Activated T-cell treated with anti-CD3 and anti-CD28 coated beads for 1 hour (primary cell): ENCODE data around the gene RALY.
"Not testable (repeated sequence)": the region's sequence is repeated elsewhere in the genome, so short reads cannot be mapped to it uniquely, and the experiment has no call there.

Experiments
- DNase-seq: peaks from one replicate; pipeline ENCODE4 v3.0.0-alpha.2; 2020; ENCODE audit warnings: low read depth

The RALY gene

GRCh38 chr20:34105978-34106675 is 112.4 kb downstream of the RALY start:
- DNase-seq, result no peak

- DNase-seq, result no peak
Observed at GRCh38 chr20:34108616-34109174, 115.0 kb downstream of the RALY start.

GRCh38 chr20:34109442-34109841 is 115.7 kb downstream of the RALY start:
- DNase-seq, result no peak

- no peak for DNase-seq
Observed at GRCh38 chr20:34110025-34110744, 116.5 kb downstream of the RALY start.

- DNase-seq, result peak; percentile 4
Observed at GRCh38 chr20:34110745-34111641, 117.3 kb downstream of the RALY start.

GRCh38 chr20:34111702-34112599 is 118.2 kb downstream of the RALY start, which contains the start of gene EIF2S2:
TSS of gene EIF2S2 (minus strand) at chr20:34112243. CDS start at chr20:34112110, 133 bp downstream.
- peak; percentile 91 for DNase-seq

- DNase-seq, result no peak
Observed at GRCh38 chr20:34112600-34113101, 118.9 kb downstream of the RALY start.

GRCh38 chr20:34114809-34115208 is 121.1 kb downstream of the RALY start:
- DNase-seq, result no peak

GRCh38 chr20:34115232-34115631 is 121.5 kb downstream of the RALY start:
- no peak for DNase-seq

GRCh38 chr20:34120213-34120612 is 126.5 kb downstream of the RALY start:
- no peak for DNase-seq

- DNase-seq, result no peak
Observed at GRCh38 chr20:34122274-34122980, 128.7 kb downstream of the RALY start.

GRCh38 chr20:34123309-34123708 is 129.6 kb downstream of the RALY start:
- no peak for DNase-seq

GRCh38 chr20:34124469-34125249 is 130.9 kb downstream of the RALY start:
- no peak for DNase-seq

- DNase-seq, result no peak
Observed at GRCh38 chr20:34127792-34128191, 134.1 kb downstream of the RALY start.

- DNase-seq, result peak; percentile 16
Observed at GRCh38 chr20:34129518-34130162, 135.9 kb downstream of the RALY start.

GRCh38 chr20:34131491-34131890 is 137.8 kb downstream of the RALY start:
- no peak for DNase-seq

- DNase-seq, result not testable (repeated sequence)
Observed at GRCh38 chr20:34132491-34132890, 138.8 kb downstream of the RALY start.

- DNase-seq, result not testable (repeated sequence)
Observed at GRCh38 chr20:34132943-34133342, 139.2 kb downstream of the RALY start.

GRCh38 chr20:34133365-34133860 is 139.7 kb downstream of the RALY start:
- not testable (repeated sequence) for DNase-seq
